HAP-1 (cell line): Measurements from ENCODE around the gene USP9Y.
"Not testable (repeated sequence)": the region's sequence is repeated elsewhere in the genome, so short reads cannot be mapped to it uniquely, and the experiment has no call there.

Experiments used
- DNase-seq, 2 experiments: peaks; one replicate each; pipeline ENCODE4 v3.0.0-alpha.2; 2016 to 2020; ENCODE audit warnings: low spot score in 2 of 2
- H3K27me3 ChIP-seq: fragments of 250-450 bp; sonication (Bioruptor Pico); 2 replicates; pipeline ENCODE4 v1.5.1; 2020; ENCODE audit warnings: low read depth, mild to moderate bottlenecking, moderate library complexity
- H3K36me3 ChIP-seq: fragments of 250-450 bp; sonication (Bioruptor Pico); replicated peaks from 2 replicates; pipeline ENCODE4 v1.5.1; 2020; ENCODE audit warnings: mild to moderate bottlenecking
- H3K4me1 ChIP-seq: fragments of 250-450 bp; sonication (Bioruptor Pico); 2 replicates; pipeline ENCODE4 v1.5.1; 2020; ENCODE audit warnings: mild to moderate bottlenecking
- H3K4me3 ChIP-seq: fragments of 250-450 bp; sonication (Bioruptor Pico); 2 replicates; pipeline ENCODE4 v1.5.1; 2020; ENCODE audit warnings: mild to moderate bottlenecking, moderate library complexity
- H3K9me3 ChIP-seq: fragments of 250-450 bp; sonication (Bioruptor Pico); 2 replicates; pipeline ENCODE4 v1.5.1; 2020; ENCODE audit warnings: mild to moderate bottlenecking, moderate library complexity
- in situ Hi-C: fragments of 300-500 bp; cut with MboI; formaldehyde crosslinking; loops from 3 replicates; pipeline ENCODE4 v1.14.3; 2020; ENCODE audit warnings: low sequenced_read_pairs, inconsistent platforms, mixed read lengths

Gene USP9Y, protein sequence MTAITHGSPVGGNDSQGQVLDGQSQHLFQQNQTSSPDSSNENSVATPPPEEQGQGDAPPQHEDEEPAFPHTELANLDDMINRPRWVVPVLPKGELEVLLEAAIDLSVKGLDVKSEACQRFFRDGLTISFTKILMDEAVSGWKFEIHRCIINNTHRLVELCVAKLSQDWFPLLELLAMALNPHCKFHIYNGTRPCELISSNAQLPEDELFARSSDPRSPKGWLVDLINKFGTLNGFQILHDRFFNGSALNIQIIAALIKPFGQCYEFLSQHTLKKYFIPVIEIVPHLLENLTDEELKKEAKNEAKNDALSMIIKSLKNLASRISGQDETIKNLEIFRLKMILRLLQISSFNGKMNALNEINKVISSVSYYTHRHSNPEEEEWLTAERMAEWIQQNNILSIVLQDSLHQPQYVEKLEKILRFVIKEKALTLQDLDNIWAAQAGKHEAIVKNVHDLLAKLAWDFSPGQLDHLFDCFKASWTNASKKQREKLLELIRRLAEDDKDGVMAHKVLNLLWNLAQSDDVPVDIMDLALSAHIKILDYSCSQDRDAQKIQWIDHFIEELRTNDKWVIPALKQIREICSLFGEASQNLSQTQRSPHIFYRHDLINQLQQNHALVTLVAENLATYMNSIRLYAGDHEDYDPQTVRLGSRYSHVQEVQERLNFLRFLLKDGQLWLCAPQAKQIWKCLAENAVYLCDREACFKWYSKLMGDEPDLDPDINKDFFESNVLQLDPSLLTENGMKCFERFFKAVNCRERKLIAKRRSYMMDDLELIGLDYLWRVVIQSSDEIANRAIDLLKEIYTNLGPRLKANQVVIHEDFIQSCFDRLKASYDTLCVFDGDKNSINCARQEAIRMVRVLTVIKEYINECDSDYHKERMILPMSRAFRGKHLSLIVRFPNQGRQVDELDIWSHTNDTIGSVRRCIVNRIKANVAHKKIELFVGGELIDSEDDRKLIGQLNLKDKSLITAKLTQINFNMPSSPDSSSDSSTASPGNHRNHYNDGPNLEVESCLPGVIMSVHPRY (N-terminal part only)

DNA sequence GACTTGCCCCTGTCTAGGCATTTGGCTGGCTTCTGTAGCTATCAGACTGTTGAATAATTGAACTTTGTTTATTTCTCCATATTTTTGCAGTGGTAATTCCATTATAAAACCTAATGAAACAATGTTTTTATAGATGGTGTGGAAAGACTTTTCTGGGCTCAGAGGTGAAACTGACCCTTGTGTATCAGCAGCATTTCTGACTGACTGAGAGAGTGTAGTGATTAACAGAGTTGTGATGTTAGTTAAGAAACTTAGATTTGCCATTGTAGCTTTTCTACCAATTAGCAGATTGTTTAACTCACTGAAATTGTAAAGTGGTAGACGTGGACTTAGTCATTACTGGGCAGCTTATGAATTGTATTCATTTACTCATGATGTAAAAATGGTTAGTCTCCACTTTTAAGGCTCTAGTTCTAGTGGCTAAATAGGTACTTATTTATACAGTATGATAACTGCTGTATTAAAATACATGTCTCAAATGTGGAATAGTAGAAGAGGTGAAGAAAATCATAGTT, at the start of gene USP9Y:
Gene USP9Y, plus strand, starts transcription at position 51 of the 515 bp plus-strand sequence. CDS start 8,217 bp downstream, outside the sequence.
- in situ Hi-C loops, result no loop called here
- no peak for DNase-seq
- Histone ChIP-seq H3K4me3 (no peak within 1 kb of the TSS), H3K4me1 (no peaks in the 10 kb centered on the region), H3K27me3 (no peaks in the 10 kb centered on the region), H3K9me3 (no peaks in the 10 kb centered on the region), H3K36me3 (no peaks in the 10 kb centered on the region)

DNA sequence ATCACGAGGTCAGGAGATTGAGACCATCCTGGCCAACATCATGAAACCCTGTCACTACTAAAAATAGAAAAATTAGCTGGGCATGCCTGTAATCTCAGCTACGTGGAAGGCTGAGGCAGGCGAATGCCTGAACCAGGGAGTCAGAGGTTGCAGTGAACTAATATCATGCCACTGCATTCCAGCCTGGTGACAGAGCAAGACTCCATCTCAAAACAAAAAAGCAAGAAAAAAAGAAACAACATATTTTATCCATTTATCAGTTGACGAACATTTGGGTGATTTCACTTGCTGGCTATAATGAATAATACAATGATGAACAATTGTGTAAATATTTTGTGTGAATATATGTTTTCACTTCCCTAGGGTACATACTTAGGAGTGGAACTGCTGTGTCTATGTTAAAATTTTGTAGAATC, 49.4 kb upstream of the USP9Y start:
- Histone ChIP-seq H3K27me3 (no peaks in the 10 kb centered on the region), H3K36me3 (no peaks in the 10 kb centered on the region), H3K4me3 (no peak overlapping the region), H3K9me3 (no peaks in the 10 kb centered on the region), H3K4me1 (no peaks in the 10 kb centered on the region)
- in situ Hi-C loops, result no loop called here
- DNase-seq, result no peak

DNA sequence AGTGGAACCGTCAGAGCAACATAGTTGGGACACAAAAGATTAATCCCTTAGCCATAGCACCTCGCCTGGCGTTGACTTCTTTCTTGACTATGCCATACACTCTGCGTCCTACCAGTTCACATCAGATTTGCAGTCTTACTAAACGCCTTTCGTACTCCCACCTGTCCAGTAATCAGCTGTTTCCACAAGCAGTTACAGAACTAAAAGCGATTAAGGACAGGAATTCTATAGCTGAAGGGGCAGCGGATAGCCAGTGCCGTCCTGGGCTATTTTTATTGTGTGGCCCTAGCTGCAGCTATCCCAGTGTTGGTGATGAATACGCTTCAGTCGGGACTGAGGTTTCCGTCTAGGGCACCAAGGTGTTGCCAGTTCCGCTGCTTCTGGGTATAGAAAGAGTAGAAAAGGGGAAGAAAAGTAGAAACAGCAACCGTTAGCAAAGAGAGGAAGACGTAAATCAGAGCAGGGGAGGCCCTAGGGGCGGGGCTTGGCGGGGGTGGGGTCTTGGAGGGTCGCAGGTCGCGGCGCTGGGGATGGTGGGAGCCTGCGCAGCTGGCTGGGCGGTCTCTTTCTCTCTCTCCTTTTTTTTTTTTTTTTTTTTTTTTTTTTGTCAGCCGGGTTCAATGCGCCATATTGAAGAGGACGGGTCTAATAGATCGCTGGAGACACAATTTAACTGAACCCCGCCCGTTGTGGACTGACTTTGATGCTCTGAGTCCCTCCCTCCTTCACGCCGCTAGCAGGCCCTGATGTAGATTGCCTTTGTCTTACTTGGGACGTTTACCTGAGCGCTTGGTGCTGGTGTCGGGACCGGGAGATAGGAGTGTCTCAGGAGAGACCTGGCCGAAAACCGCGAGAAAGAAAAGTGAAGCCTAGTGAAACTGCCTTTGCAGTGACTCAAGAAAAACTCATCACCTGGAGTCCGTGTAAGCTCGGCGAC, 39.0 kb upstream of the USP9Y start:
- Histone ChIP-seq H3K4me3 (no peak overlapping the region), H3K36me3 (no peaks in the 10 kb centered on the region), H3K27me3 (no peaks in the 10 kb centered on the region), H3K4me1 (no peaks in the 10 kb centered on the region), H3K9me3 (no peaks in the 10 kb centered on the region)
- no peak for DNase-seq
- in situ Hi-C loops, result no loop called here

DNA sequence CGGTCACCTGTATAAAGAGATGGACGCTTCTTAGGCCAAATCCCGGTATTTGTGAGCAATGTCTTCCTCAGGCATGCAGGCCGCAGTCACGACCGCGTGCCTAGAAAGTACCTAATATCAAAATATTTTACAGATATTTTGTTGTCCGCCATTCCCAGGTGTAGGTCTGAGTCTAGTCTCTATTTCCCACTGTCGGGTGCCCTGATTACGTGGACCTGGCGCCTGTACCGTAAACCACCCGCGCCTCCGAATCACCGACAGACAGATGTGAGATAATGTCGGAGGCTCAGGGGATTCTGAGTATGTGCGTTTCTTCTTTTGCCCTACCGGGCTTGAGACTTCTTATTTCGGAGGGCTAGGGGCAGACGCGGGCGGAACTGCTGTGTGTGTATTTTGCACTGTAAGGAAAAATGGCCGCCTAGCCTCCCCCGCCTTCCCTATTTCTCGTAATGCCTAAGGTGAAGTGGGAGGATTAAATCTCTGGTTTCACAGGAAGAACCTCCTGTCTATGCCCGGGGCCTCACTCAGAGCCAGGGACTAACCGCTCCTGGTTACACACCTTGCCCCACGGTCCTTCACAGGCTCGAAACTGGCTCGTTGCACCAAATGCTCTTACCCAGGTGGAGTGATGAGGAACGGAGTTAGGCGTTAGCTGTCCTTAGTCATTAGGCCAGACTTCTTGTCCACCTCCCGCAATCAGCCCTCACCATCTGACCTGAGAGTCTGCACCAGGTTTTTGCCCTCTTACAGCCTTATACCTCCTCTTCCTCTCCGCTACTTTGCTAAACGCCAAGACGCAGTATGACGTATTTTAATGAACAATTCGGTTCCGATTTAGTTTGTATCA, 38.1 kb upstream of the USP9Y start:
- DNase-seq, result no peak
- H3K4me1 ChIP-seq, result no peaks in the 10 kb centered on the region
- H3K4me3 ChIP-seq, result no peak overlapping the region
- no peaks in the 10 kb centered on the region for H3K27me3 ChIP-seq
- no peaks in the 10 kb centered on the region for H3K36me3 ChIP-seq
- in situ Hi-C loops, result no loop called here
- H3K9me3 ChIP-seq, result no peaks in the 10 kb centered on the region

DNA sequence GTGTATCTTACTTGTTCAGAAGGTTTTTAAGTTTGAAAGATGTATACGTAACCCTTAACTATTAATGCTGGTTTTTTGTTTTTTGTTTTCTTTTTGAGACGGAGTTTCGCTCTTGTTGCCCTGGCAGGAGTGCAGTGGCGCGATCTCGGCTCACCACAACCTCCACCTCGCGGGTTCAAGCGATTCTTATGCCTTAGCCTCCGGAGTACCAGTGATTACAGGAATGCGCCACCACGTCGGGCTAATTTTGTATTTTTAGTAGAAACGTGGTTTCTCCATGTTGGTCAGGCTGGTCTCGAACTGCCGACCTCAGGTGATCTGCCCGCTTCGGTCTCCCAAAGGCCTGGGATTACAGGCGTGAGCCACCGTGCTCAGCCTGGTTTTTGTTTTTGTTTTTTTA, 37.2 kb upstream of the USP9Y start:
- H3K9me3 ChIP-seq, DNase-seq, H3K4me1 ChIP-seq, H3K4me3 ChIP-seq, H3K27me3 ChIP-seq, H3K36me3 ChIP-seq, in situ Hi-C loops: not testable (repeated sequence)

DNA sequence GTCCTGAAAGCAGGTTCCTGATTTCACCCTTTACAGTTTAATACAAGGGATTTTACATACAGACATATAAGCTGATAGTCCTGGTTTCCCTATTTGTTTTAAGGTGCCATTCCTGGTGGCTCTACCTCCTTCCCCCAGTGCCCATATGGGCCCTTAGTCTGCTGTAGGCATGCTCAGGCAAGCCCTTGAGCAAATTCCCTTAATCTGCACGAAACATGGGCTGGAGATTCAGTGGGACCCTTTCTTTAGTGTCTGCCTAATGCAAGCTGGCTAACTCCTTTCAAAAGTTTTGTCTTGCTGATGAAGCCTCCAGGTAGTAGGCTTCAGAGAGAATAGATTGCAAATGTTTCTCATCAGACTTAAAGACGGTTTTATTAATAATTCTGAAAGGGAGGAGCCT, 22.9 kb upstream of the USP9Y start:
- no peaks in the 10 kb centered on the region for H3K4me1 ChIP-seq
- no peak overlapping the region for H3K4me3 ChIP-seq
- DNase-seq, result no peak
- no peaks in the 10 kb centered on the region for H3K9me3 ChIP-seq
- in situ Hi-C loops, result no loop called here
- H3K27me3 ChIP-seq, result no peaks in the 10 kb centered on the region
- H3K36me3 ChIP-seq, result no peaks in the 10 kb centered on the region

DNA sequence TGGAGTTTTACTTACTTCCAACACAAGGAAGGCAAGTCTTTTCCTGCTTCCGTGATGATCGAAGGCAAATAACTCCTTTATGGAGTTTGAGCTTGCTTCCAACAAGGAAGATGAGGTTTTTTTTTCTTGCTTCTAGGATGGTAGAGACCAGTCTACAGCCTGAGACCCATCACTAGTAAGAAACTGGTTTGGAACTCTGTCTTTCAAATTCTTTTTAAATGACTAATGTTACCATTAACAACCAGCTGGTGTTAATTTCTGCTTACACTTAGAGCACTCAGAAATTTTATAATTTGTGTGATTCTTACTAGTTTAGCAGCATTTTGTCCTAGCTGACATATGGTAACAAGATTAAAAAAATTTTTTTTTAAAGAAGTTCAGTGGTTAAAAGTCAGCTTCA, 19.5 kb upstream of the USP9Y start:
- H3K27me3 ChIP-seq, result no peaks in the 10 kb centered on the region
- no peaks in the 10 kb centered on the region for H3K9me3 ChIP-seq
- in situ Hi-C loops, result no loop called here
- H3K4me3 ChIP-seq, result no peak overlapping the region
- no peaks in the 10 kb centered on the region for H3K4me1 ChIP-seq
- DNase-seq, result no peak
- H3K36me3 ChIP-seq, result no peaks in the 10 kb centered on the region

DNA sequence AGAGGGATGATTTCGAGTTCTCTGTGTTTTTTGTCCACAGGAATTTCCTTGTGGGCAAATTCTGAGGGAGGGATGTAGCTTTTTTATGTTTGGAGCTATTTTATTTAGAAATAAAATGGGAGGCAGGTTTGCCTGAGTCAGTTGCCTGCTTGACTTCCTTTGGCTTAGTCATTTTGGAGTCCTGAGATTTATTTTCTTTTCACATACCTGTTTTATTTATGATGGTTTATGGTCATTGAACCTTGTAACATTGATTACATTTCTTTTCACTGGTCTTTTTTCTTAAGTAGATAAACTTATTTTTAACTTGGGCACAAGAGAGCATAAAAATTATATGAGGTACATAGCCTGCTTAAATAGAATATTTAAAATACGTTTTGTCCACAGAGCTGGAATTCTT, 12.7 kb upstream of the USP9Y start:
- no peaks in the 10 kb centered on the region for H3K27me3 ChIP-seq
- H3K4me1 ChIP-seq, result no peaks in the 10 kb centered on the region
- H3K9me3 ChIP-seq, result no peaks in the 10 kb centered on the region
- in situ Hi-C loops, result no loop called here
- no peak for DNase-seq
- no peak overlapping the region for H3K4me3 ChIP-seq
- no peaks in the 10 kb centered on the region for H3K36me3 ChIP-seq

DNA sequence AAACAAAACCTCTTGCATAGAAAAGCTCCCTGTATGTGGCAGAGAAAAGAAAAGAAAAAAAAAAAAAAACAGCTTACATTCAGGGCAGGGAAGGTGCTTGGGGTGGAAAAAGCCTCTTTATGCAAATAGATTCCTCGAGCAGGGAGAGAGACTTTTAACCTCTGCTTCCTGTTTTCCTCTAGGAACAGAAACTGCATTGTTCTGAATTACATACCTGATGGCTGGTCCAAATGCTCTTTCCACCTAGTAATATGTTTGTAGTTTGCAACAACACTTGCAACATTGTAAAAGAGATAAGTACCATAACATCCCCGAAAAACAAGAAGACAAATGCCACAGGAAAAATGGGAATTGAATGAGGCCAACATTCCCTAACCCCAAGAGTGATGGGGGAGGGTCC, 944 bp upstream of the USP9Y start:
- DNase-seq, result no peak

DNA sequence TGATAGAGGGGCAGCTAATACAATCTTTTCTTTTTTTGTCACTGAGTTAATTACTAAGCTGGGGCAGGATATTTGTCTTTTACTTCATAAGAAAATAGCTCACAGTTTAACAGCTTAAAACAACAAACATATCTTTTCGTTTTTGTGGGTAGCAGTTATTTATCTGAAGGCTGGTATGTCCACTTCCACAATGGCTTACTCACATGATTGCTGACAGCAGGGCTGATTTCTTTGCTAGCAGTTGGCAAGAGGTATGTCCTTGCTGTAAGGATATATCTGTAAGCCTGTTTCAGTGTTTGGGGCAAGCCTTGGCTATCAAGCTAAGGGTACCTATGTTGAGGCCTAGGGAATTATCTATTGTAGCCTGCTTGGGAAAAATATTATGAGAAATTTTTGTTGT, 1.1 kb downstream of the USP9Y start:
- no peaks in the 10 kb centered on the region for H3K36me3 ChIP-seq
- no peaks in the 10 kb centered on the region for H3K4me1 ChIP-seq
- H3K27me3 ChIP-seq, result no peaks in the 10 kb centered on the region
- in situ Hi-C loops, result no loop called here
- no peaks in the 10 kb centered on the region for H3K9me3 ChIP-seq
- no peak overlapping the region for H3K4me3 ChIP-seq
- DNase-seq, result no peak

More for the DNA sequence above, 944 bp upstream of the USP9Y start:
- H3K4me1 ChIP-seq, result no peaks in the 10 kb centered on the region
- no peaks in the 10 kb centered on the region for H3K36me3 ChIP-seq
- no peaks in the 10 kb centered on the region for H3K27me3 ChIP-seq
- no peaks in the 10 kb centered on the region for H3K9me3 ChIP-seq
- no peak overlapping the region for H3K4me3 ChIP-seq
- in situ Hi-C loops, result no loop called here

DNA sequence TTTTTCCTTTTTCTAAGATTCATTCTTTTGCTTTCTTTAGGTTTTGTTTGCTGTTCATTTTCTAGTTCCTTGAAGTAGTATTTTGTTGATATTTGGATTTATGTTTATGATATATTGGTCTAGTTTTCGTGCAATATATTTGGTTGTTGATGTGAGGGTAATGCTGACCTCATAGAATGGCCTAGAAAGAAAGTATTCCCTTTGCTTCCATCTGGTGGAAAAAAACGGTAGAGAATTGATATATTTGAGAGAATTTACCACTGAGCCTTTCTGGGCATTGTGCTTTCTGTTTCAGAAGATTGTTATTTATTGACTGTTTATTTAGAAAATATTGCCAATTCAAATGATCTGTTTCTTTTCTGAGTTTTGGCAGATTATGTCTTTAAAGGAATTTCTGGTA, 9.4 kb downstream of the USP9Y start:
- in situ Hi-C loops, result no loop called here
- Histone ChIP-seq H3K36me3 (no peaks in the 10 kb centered on the region), H3K4me3 (no peak overlapping the region), H3K4me1 (no peaks in the 10 kb centered on the region), H3K27me3 (no peaks in the 10 kb centered on the region), H3K9me3 (no peaks in the 10 kb centered on the region)
- DNase-seq, result no peak

DNA sequence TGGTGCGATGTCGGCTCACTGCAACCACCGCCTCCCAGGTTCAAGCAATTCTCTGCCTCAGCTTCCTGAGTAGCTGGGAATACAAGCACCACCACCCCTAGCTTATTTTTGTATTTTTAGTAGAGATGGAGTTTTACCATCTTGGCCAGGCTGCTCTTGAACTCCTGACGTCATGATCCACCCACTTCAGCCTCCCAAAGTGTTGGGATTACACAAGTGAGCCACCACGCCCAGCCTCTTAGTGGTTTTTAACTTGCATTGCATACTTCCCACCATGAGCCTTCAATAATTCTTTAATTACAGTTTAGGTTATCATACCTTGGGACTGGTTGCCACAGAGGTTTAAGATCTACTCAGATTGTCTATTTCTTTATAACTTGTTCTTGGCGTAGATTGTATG, 14.3 kb downstream of the USP9Y start:
- Histone ChIP-seq H3K4me3 (no peak overlapping the region), H3K27me3 (no peaks in the 10 kb centered on the region), H3K4me1 (no peaks in the 10 kb centered on the region), H3K9me3 (no peaks in the 10 kb centered on the region), H3K36me3 (no peaks in the 10 kb centered on the region)
- DNase-seq, result no peak
- in situ Hi-C loops, result no loop called here
